GM19035 (cell line): ENCODE measurements around the gene INMT.
A peak's percentile ranks its signal among the peaks of the same experiment; 100 is the strongest.

Source experiments
- ATAC-seq: cut with Tn5 transposase; IDR thresholded peaks from one replicate; pipeline ENCODE4 v1.9.1; 2021; ENCODE audit not compliant: unreplicated experiment

INMT gene

GRCh38 chr7:30779574-30779973, 27.6 kb downstream of the INMT start:
- no peak for ATAC-seq

GRCh38 chr7:30780941-30781340, 29.0 kb downstream of the INMT start:
- ATAC-seq = no peak

- ATAC-seq = no peak
Measured at GRCh38 chr7:30782690-30783089, 30.8 kb downstream of the INMT start.

- no peak for ATAC-seq
Measured at GRCh38 chr7:30785786-30786185, 33.9 kb downstream of the INMT start.

GRCh38 chr7:30787486-30787885, 35.6 kb downstream of the INMT start:
- no peak for ATAC-seq

- no peak for ATAC-seq
Measured at GRCh38 chr7:30788640-30789333, 36.9 kb downstream of the INMT start.

GRCh38 chr7:30789334-30789711, 37.4 kb downstream of the INMT start:
- no peak for ATAC-seq

- no peak for ATAC-seq
Measured at GRCh38 chr7:30790356-30790755, 38.4 kb downstream of the INMT start.

GRCh38 chr7:30791114-30791513, 39.2 kb downstream of the INMT start:
- no peak for ATAC-seq

GRCh38 chr7:30795161-30795948, 43.4 kb downstream of the INMT start:
- ATAC-seq = no peak

- ATAC-seq = no peak
Measured at GRCh38 chr7:30796105-30796869, 44.4 kb downstream of the INMT start.

GRCh38 chr7:30797176-30798040, 45.5 kb downstream of the INMT start:
- ATAC-seq = no peak

- peak; percentile 67 for ATAC-seq
Measured at GRCh38 chr7:30799206-30799975, 47.5 kb downstream of the INMT start.

- ATAC-seq = no peak
Measured at GRCh38 chr7:30799976-30800661, 48.2 kb downstream of the INMT start.

- ATAC-seq = peak; percentile 45
Measured at GRCh38 chr7:30800785-30801252, 48.9 kb downstream of the INMT start.

- no peak for ATAC-seq
Measured at GRCh38 chr7:30802812-30803211, 50.9 kb downstream of the INMT start.

- no peak for ATAC-seq
Measured at GRCh38 chr7:30804078-30804661, 52.2 kb downstream of the INMT start.

GRCh38 chr7:30805081-30805691, 53.3 kb downstream of the INMT start:
- no peak for ATAC-seq

- ATAC-seq = no peak
Measured at GRCh38 chr7:30805931-30806330, 54.0 kb downstream of the INMT start.
